DND-41 (cell line): ENCODE measurements around the gene MIS18A.

ENCODE experiments used
- ATAC-seq: fragments of 200-7000 bp; cut with Tn5 transposase; 3 replicates; pipeline ENCODE4 v1.9.1; 2021; ENCODE audit warnings: low read depth; ENCODE audit not compliant: insufficient read depth
- DNase-seq: peaks from one replicate; pipeline ENCODE4 v3.0.0-alpha.2; 2020
- H2AFZ ChIP-seq: 2 replicates; pipeline ENCODE4 v1.6.0; 2012; ENCODE audit warnings: low read depth, low read length
- H3K27ac ChIP-seq: 2 replicates; pipeline ENCODE4 v1.5.1; 2012; ENCODE audit warnings: low read length, inconsistent platforms
- H3K27me3 ChIP-seq: fragments of 200-600 bp; sonication (generic); 2 replicates; pipeline ENCODE4 v1.6.0; 2012; ENCODE audit warnings: low read length, mild to moderate bottlenecking, inconsistent platforms; ENCODE audit not compliant: insufficient read depth, poor library complexity
- H3K36me3 ChIP-seq: 2 replicates; pipeline ENCODE4 v1.5.1; 2012; ENCODE audit warnings: low read length, inconsistent platforms; ENCODE audit not compliant: insufficient read depth
- H3K4me1 ChIP-seq: 2 replicates; pipeline ENCODE4 v1.5.1; 2012; ENCODE audit warnings: mild to moderate bottlenecking, low read length; ENCODE audit not compliant: insufficient read depth
- H3K4me2 ChIP-seq: 2 replicates; pipeline ENCODE4 v1.6.0; 2012; ENCODE audit warnings: mild to moderate bottlenecking, moderate library complexity, low read length, inconsistent platforms; ENCODE audit not compliant: insufficient read depth
- H3K4me3 ChIP-seq, 2 experiments: fragments of 200-600 bp in 1 of 2; shearing (Covaris generic) in 1 of 2; 2 replicates each; pipeline ENCODE4 v1.5.1; 2012 to 2016; ENCODE audit warnings: inconsistent platforms in 2 of 2, low read length in 2 of 2, mild to moderate bottlenecking in 2 of 2, low read depth in 1 of 2, moderate library complexity in 1 of 2
- H3K79me2 ChIP-seq: 2 replicates; pipeline ENCODE4 v1.6.0; 2012; ENCODE audit warnings: low read length, inconsistent platforms; ENCODE audit not compliant: insufficient read depth
- H3K9ac ChIP-seq: 2 replicates; pipeline ENCODE4 v1.6.0; 2012; ENCODE audit warnings: low read depth, mild to moderate bottlenecking, inconsistent platforms, low read length, moderate library complexity
- H3K9me3 ChIP-seq: 2 replicates; pipeline ENCODE4 v1.5.1; 2012; ENCODE audit warnings: low read length, moderate library complexity, mild to moderate bottlenecking, inconsistent platforms; ENCODE audit not compliant: insufficient read depth, severe bottlenecking
- H4K20me1 ChIP-seq: 2 replicates; pipeline ENCODE4 v1.6.0; 2012; ENCODE audit warnings: low read length; ENCODE audit not compliant: insufficient read depth
- EZH2 ChIP-seq: IDR thresholded peaks from 3 replicates; pipeline ENCODE4 v1.6.1; 2012; ENCODE audit warnings: borderline replicate concordance, low read depth, mild to moderate bottlenecking, moderate library complexity, low read length, inconsistent platforms; ENCODE audit not compliant: severe bottlenecking
- TF ChIP-seq, protein P1 (sequence below): IDR thresholded peaks from 2 replicates; pipeline ENCODE4 v1.5.1; 2012; ENCODE audit warnings: borderline replicate concordance, low read length, moderate library complexity, mild to moderate bottlenecking; ENCODE audit not compliant: poor library complexity, severe bottlenecking; ENCODE audit errors: extremely low read depth

Gene MIS18A

DNA sequence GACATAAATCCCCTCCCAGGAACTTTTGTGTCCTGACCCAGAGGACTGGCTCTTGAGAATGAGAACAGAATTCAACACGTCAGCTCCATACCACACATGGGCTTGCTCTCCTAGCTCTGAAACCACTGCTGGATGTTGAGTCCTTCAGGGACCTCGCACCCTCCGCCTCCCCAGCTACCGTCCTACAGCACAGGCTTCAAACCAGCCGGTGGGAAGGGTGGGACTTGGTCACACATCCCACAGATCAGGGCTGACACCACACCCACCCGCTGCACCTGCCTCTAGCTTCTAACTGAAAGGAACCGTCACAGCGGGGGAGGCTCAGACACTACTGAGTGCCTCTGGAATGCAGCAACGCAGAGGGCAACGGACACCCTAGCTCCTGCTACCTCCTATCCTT lies 43.8 kb upstream of the MIS18A start:
- Histone ChIP-seq H3K36me3 (peaks cover 95% of the 10 kb centered on the region), H3K79me2 (no peaks in the 10 kb centered on the region), H3K4me1 (no peaks in the 10 kb centered on the region), H3K27me3 (no peaks in the 10 kb centered on the region), H3K9ac (no peak overlapping the region), H3K27ac (no peak overlapping the region), H4K20me1 (peaks cover 4% of the 10 kb centered on the region; the same call in 1 of the 2 replicates), H3K4me2 (no peak overlapping the region), H3K9me3 (no peaks in the 10 kb centered on the region), H2AFZ (no peak overlapping the region), H3K4me3 (no peak overlapping the region)
- ATAC-seq (no peak), DNase-seq (no peak)
- TF ChIP-seq, protein P1, sequence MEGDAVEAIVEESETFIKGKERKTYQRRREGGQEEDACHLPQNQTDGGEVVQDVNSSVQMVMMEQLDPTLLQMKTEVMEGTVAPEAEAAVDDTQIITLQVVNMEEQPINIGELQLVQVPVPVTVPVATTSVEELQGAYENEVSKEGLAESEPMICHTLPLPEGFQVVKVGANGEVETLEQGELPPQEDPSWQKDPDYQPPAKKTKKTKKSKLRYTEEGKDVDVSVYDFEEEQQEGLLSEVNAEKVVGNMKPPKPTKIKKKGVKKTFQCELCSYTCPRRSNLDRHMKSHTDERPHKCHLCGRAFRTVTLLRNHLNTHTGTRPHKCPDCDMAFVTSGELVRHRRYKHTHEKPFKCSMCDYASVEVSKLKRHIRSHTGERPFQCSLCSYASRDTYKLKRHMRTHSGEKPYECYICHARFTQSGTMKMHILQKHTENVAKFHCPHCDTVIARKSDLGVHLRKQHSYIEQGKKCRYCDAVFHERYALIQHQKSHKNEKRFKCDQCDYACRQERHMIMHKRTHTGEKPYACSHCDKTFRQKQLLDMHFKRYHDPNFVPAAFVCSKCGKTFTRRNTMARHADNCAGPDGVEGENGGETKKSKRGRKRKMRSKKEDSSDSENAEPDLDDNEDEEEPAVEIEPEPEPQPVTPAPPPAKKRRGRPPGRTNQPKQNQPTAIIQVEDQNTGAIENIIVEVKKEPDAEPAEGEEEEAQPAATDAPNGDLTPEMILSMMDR = no peak
- no peak for TF ChIP-seq EZH2

DNA sequence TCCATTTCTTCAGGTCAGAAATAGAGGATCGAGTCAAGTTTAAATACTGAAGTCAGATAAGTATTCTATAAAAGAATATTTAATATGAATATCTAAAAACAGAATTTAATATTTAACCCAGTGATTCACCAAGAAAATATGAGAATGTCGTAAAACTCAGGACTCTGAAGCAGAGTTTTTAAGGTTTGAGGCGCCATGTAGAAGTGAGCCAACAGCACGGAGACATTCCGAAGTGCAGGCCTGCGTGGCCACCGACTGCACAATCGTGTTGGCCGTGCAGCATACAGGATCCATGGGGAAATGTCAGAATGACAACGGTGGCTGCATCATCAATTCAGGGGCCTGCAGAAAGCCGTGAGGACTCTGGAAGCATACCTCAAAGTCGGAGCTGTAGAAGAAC lies 43.3 kb upstream of the MIS18A start:
- H4K20me1 ChIP-seq = peaks cover 9% of the 10 kb centered on the region; the same call in 1 of the 2 replicates
- H3K4me2 ChIP-seq = no peak overlapping the region
- no peak overlapping the region for H3K27ac ChIP-seq
- no peaks in the 10 kb centered on the region for H3K27me3 ChIP-seq
- ATAC-seq (no peak), DNase-seq (no peak)
- no peak overlapping the region for H2AFZ ChIP-seq
- no peaks in the 10 kb centered on the region for H3K9me3 ChIP-seq
- H3K4me1 ChIP-seq = no peaks in the 10 kb centered on the region
- H3K36me3 ChIP-seq = peaks cover 95% of the 10 kb centered on the region
- H3K4me3 ChIP-seq = no peak overlapping the region
- H3K79me2 ChIP-seq = no peaks in the 10 kb centered on the region
- no peak for TF ChIP-seq EZH2
- TF ChIP-seq, protein P1 = no peak
- H3K9ac ChIP-seq = no peak overlapping the region

DNA sequence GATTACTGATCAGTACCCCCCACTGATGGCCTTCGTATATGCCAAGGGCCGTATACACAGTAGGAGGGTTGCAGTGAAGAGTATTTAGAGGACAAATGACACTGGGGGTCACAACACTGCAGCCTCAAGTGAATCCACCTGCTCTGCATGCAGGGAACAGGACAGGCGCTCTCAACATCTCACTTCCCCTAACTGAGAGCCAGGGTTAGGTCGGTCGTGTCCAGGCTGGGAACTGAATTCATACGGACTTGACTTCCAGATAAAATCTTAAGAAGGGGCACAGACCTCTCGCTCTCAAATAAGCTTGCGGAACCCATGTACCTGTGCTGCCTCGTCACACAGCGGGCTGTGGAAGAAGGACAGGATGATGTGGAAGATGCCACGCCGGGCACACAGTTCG lies 42.6 kb upstream of the MIS18A start:
- Histone ChIP-seq H4K20me1 (peaks cover 9% of the 10 kb centered on the region; the same call in 1 of the 2 replicates), H3K9ac (no peak overlapping the region), H2AFZ (no peak overlapping the region), H3K4me1 (no peaks in the 10 kb centered on the region), H3K27me3 (no peaks in the 10 kb centered on the region), H3K4me3 (no peak overlapping the region), H3K4me2 (no peak overlapping the region), H3K79me2 (no peaks in the 10 kb centered on the region), H3K36me3 (peaks cover 97% of the 10 kb centered on the region), H3K9me3 (no peaks in the 10 kb centered on the region), H3K27ac (no peak overlapping the region)
- TF ChIP-seq EZH2 = no peak
- TF ChIP-seq, protein P1 = no peak
- no peak for ATAC-seq
- DNase-seq = no peak

DNA sequence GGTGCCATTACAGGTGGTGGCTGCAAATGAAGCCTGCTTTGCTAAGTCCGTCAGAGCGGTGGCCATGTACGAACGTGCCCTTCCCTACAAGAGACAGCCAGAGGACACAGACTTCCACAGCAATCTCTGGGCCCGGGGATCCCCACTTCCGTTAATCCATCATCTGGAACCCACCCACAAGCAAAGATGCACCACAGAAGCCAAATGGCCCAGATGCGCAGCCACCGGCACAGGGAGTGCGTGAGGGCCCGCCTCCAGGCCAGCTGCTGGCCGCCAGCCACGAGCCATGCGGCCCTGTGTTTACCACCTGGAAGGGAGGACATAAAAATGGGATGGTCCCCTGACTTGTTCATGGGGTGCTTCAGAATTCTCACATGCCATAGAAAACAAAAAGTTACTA lies 41.9 kb upstream of the MIS18A start:
- Histone ChIP-seq H3K4me1 (no peaks in the 10 kb centered on the region), H2AFZ (no peak overlapping the region), H3K27ac (no peak overlapping the region), H3K79me2 (no peaks in the 10 kb centered on the region), H3K4me3 (no peak overlapping the region), H3K27me3 (no peaks in the 10 kb centered on the region), H3K9ac (no peak overlapping the region), H4K20me1 (peaks cover 9% of the 10 kb centered on the region; the same call in 1 of the 2 replicates), H3K9me3 (no peaks in the 10 kb centered on the region), H3K36me3 (peaks cover 97% of the 10 kb centered on the region), H3K4me2 (no peak overlapping the region)
- ATAC-seq (no peak), DNase-seq (no peak)
- TF ChIP-seq EZH2 = no peak
- TF ChIP-seq, protein P1 = no peak
